GM12873 (cell line): ENCODE results near the gene ARHGAP15.

Experiments
- TF ChIP-seq, protein P1 (sequence below): IDR thresholded peaks from 2 replicates; pipeline ENCODE4 v1.5.1; 2012; ENCODE audit warnings: low read depth, mild to moderate bottlenecking, moderate library complexity, low read length, control low read depth; ENCODE audit not compliant: insufficient read depth; ENCODE audit errors: missing control alignments

The ARHGAP15 gene

GRCh38 chr2:143132355-143132754 lies 3.1 kb downstream of the ARHGAP15 start:
- TF ChIP-seq, protein P1, sequence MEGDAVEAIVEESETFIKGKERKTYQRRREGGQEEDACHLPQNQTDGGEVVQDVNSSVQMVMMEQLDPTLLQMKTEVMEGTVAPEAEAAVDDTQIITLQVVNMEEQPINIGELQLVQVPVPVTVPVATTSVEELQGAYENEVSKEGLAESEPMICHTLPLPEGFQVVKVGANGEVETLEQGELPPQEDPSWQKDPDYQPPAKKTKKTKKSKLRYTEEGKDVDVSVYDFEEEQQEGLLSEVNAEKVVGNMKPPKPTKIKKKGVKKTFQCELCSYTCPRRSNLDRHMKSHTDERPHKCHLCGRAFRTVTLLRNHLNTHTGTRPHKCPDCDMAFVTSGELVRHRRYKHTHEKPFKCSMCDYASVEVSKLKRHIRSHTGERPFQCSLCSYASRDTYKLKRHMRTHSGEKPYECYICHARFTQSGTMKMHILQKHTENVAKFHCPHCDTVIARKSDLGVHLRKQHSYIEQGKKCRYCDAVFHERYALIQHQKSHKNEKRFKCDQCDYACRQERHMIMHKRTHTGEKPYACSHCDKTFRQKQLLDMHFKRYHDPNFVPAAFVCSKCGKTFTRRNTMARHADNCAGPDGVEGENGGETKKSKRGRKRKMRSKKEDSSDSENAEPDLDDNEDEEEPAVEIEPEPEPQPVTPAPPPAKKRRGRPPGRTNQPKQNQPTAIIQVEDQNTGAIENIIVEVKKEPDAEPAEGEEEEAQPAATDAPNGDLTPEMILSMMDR: no peak

DNA sequence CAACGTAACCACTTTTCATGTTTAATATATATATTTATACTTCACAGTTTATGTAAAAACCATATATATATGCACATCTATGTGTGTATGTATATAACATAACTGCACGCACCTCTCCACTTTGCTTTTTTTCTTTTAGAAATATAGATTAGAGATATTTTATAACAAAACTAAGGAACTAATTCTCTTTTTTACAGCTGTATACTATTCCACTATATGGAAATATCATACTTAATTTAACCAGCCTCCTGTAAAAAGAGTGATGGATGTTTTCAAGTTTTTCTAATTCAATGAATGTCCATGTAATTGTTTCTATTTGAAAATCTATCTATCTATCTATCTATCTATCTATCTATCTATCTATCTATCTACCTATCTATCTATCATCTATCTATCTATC lies 4.6 kb downstream of the ARHGAP15 start:
- TF ChIP-seq, protein P1: no peak

GRCh38 chr2:143138292-143138691 lies 9.1 kb downstream of the ARHGAP15 start:
- TF ChIP-seq, protein P1: no peak

DNA sequence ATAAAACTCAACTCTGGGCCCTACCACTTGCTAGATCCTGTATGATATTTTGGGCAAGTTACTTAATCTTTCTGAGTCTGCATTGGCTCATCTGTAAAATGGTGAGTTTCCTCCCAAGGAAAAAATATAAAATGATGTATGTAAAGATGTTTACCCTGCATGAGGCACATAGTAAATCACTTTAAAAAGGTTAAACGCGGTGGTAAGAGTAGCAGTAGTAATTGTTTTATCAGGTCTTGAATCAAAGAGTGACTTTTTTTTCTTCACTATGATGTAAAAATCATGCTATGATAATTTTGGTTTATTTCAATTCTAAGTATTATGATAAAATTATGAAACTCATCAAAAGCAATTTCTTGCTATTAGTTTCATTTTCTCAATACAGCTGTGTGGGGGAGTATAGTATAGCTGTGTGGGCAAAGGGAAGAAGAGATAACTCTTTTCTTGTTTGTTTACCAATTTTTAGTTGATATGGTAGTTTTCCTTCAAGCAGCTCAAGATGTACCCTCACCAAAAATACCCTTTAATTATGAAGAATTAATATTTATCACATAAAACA lies 10.7 kb downstream of the ARHGAP15 start:
- TF ChIP-seq, protein P1: no peak

DNA sequence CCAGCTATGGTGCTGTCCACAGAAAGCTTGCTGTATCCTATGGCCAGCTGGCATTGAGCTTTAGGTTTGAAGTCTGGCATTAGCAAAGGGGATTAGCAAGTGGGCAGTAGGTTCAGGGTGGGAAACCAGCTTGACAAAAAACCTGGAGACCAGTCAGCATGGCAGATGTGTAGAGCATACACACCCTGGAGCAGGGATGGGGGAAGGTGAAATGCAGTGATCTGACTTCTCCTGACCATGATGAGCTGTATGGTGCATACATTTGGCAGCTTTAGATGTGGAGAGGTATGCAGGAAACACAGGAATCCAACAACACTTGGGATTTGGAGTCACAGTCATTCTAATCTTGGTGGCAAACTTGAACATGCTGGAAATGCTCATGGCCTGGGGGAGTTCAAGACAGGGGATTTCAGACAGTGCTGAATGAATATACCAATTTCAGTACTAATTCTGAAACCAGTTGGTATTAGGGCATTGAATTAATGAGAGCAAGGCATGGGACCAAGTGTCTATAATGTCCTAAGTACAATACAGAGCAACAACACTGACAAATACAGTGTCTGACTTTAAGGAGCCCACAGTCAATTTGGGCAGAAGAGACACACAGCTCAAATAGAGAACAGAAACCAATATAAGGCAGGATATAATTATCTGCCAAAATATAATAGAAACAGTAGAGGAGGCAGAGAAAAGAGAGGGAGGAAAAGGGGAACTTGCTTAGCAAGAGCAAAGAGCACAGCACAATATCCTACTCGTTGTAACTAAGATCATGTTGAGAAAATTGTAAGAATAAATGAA lies 11.8 kb downstream of the ARHGAP15 start:
- TF ChIP-seq, protein P1: no peak

GRCh38 chr2:143142598-143142997 lies 13.4 kb downstream of the ARHGAP15 start:
- TF ChIP-seq, protein P1: no peak

DNA sequence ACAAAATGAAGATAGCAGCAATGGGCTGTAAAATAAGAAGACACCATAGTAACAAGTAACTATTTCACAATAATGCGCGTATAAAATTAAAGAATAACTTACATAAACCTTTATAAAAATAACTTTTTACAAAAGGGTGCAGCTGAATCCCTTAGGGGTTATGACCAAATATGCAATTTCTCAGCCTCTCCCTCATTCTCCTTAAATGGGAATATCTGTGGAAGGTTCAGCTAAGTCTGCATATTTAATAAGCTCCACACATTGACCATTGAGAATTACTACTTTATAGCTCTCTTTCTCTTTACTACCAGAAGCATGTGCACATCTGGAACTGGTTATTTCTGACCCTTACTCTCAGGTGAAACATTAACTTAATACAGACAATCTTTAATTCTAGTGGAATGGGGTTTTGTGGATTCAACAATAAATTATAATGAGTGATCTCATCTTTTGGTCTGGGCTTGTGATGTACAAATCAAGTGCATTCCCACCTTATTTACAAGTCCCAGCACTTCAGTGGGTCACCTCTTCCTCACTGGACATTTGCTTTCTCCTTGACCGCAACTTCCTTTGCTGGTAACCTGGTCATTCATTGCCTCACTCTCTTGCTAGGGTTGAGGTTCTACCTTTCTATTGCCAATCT lies 15.7 kb downstream of the ARHGAP15 start:
- TF ChIP-seq, protein P1: no peak
